ENCODE data around the gene RALBP1. TPM values are rescaled to one million over a fixed set of nuclear protein-coding genes. Genes with fewer than 3 reads are reported as not detected.
"Not testable (repeated sequence)": the region's sequence is repeated elsewhere in the genome, so short reads cannot be mapped to it uniquely, and the experiment has no call there.

Gene RALBP1
- total RNA-seq, 4 donors from 2014 or later, result 211 to 229 (median 224) TPM

- no peak overlapping the region for H3K4me3 ChIP-seq (ENCODE audit: low read depth, poor library complexity, severe bottlenecking)
- WGBS, 2 donors, result 92 to 95% methylated on average over 6 of the region's 6 CpGs
- intact Hi-C loops (cut with DNase I; ENCODE audit: low total_unique reads), result no loop called here
- TF ChIP-seq CTCF (IDR thresholded peaks at IDR 0.05) (no peak), POLR2A (IDR thresholded peaks at IDR 0.05) (no peak)
- DNase-seq (ENCODE audit: low spot score in 2 of 2), result no peak
Measured at GRCh38 chr18:9431296-9431695, 44.0 kb upstream of the RALBP1 start.

- H3K4me3 ChIP-seq (ENCODE audit: low read depth, poor library complexity, severe bottlenecking); DNase-seq (ENCODE audit: low spot score in 2 of 2); intact Hi-C loops (cut with DNase I; ENCODE audit: low total_unique reads): not testable (repeated sequence)
- WGBS, 2 donors, result 93 to 97% methylated on average over 10 of the region's 10 CpGs
Measured at GRCh38 chr18:9433122-9433521, 42.2 kb upstream of the RALBP1 start.

- TF ChIP-seq POLR2A (IDR thresholded peaks at IDR 0.05) (no peak), CTCF (IDR thresholded peaks at IDR 0.05) (no peak)
- no peak overlapping the region for H3K4me3 ChIP-seq (ENCODE audit: low read depth, poor library complexity, severe bottlenecking)
- 39 to 42% methylated on average over 10 of the region's 10 CpGs for WGBS, 2 donors
- no peak for DNase-seq (ENCODE audit: low spot score in 2 of 2)
- intact Hi-C loops (cut with DNase I; ENCODE audit: low total_unique reads), result no loop called here
Measured at GRCh38 chr18:9433671-9434121, 41.6 kb upstream of the RALBP1 start.

GRCh38 chr18:9434122-9434701, 41.1 kb upstream of the RALBP1 start:
- no peak for TF ChIP-seq POLR2A (IDR thresholded peaks at IDR 0.05)
- no peak for TF ChIP-seq CTCF (IDR thresholded peaks at IDR 0.05)
- H3K4me3 ChIP-seq (ENCODE audit: low read depth, poor library complexity, severe bottlenecking), result no peak overlapping the region
- DNase-seq (ENCODE audit: low spot score in 2 of 2), result peak in 1 of 2 donors; percentile 9
- WGBS, 2 donors, result 64 to 73% methylated on average over 14 to 18 of the region's 18 CpGs
- intact Hi-C loops (cut with DNase I; ENCODE audit: low total_unique reads), result no loop called here

GRCh38 chr18:9435041-9435440, 40.3 kb upstream of the RALBP1 start:
- TF ChIP-seq POLR2A (IDR thresholded peaks at IDR 0.05) (no peak), CTCF (IDR thresholded peaks at IDR 0.05) (no peak)
- DNase-seq (ENCODE audit: low spot score in 2 of 2), result no peak
- intact Hi-C loops (cut with DNase I; ENCODE audit: low total_unique reads), result no loop called here
- H3K4me3 ChIP-seq (ENCODE audit: low read depth, poor library complexity, severe bottlenecking), result no peak overlapping the region
- WGBS, 2 donors, result 94 to 95% methylated on average over 17 of the region's 17 CpGs

GRCh38 chr18:9436206-9436929, 38.9 kb upstream of the RALBP1 start:
- DNase-seq (ENCODE audit: low spot score in 2 of 2), result no peak
- intact Hi-C loops (cut with DNase I; ENCODE audit: low total_unique reads), result no loop called here
- no peak for TF ChIP-seq POLR2A (IDR thresholded peaks at IDR 0.05)
- TF ChIP-seq CTCF (IDR thresholded peaks at IDR 0.05), result no peak
- H3K4me3 ChIP-seq (ENCODE audit: low read depth, poor library complexity, severe bottlenecking), result no peak overlapping the region
- 56 to 58% methylated on average over 5 of the region's 5 CpGs for WGBS, 2 donors
